ENCODE results near the gene ARFGEF2. TPM values are rescaled to one million over a fixed set of nuclear protein-coding genes. Genes with fewer than 3 reads are reported as not detected.
"Not testable (repeated sequence)": the region's sequence is repeated elsewhere in the genome, so short reads cannot be mapped to it uniquely, and the experiment has no call there.

Gene ARFGEF2
- total RNA-seq, 1 donor from 2014 or later, result 83.8 TPM

DNA sequence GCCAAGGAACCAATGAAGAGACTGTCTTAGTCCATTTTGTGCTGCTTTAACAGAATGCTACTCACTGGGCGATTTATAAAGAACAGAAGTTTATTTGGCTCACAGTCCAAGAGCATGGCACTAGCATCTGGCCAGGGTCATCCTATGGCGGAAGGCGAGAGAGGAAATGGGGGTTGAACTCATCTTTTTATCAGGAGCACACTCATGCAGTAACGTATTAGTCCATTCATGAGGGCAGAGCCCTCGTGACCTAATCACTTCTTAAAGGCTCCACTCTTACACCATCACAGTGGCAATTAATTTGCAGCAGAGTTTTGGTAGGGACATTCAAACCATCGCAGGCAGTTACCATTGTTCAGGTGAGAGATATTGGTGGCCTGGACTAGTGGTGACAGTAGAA lies 8.5 kb downstream of the ARFGEF2 start:
- DNase-seq, result no peak

DNA sequence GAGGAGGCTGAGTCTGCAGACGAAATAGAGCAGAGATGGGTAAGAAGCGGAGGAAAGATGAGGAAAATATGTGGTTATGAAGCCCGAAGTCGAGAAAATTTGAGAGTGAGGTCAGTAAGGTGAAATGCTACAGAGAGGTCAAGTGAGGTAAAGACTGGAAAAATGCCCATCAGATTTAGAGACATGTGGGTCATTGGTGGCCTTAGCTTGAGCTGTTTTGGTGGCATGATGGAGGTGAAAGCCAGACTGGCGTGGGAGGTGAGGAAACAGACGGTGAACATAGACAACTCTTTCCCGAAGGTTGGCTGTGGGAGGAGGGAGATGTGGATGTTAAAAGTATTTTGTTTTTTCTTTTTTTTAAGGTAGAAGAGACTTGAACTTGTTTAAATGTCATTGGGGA lies 9.4 kb downstream of the ARFGEF2 start:
- no peak for DNase-seq

DNA sequence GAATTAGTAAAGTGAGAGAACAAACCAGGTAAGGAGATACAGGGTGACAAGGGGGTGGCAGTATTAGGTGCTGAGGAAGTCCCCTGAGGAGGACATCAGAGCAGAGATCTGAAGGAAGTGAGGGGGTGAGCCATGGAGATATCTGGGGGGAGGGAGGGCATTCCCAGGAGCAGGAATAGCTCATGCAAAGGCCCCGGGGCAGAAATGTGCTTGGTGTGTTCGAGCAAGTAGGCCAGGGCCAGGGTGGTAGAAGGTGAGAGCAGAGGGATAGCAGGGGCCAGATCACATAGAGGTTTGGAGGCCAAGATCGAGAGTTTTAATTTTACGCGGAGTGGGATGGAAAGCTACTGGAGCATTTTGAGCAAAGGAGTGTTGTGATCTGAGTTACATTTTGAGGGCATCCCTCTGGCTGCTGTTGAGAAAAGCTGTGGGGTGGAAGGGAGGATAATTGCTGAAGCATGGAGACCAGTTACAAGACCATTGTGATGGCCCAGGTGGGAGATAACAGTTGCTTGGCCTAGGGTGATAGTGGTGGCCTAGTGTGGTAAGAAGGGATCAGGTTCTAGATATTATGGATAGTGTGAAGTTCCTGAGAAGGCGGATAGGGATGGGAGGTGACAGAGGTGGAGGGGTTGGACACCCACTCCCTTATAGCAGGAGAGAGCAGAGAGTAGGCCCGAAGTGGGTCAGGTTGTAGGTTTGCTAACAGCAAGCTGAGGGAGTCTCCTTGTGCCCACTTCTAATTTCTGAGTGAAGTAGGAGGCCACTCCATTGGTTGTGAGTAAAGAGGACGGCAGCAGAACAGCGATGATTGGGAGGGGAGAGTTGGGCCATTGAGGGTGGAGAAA lies 10.2 kb downstream of the ARFGEF2 start:
- no peak for DNase-seq

DNA sequence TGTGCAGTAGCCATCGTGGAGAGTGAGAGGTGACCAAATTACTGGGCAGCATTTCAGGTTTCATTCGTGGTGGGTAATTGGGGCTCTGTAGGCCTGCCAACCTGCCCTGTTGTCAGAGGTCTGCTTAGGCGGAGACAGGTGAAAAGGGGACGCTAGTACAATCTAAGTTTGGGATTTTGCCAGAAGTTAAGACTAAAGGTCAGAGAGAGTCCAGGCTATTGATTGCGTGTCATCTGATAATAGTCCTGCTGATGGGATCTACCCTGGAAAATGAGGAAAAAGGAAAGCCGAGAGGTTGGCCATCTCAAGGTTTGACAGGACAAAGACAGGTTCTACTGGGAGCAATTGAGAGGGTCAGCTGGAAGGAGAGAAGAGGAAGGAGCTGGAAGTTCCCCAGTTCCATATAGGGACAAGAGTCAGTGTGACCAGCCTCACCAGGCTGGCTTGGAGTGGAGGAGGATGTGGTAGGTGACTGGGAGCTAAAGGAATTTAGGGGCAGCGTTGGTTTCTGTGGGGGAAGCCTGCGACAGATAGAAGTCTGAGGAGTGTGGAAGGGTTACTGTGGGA lies 10.9 kb downstream of the ARFGEF2 start:
- DNase-seq, result no peak

DNA sequence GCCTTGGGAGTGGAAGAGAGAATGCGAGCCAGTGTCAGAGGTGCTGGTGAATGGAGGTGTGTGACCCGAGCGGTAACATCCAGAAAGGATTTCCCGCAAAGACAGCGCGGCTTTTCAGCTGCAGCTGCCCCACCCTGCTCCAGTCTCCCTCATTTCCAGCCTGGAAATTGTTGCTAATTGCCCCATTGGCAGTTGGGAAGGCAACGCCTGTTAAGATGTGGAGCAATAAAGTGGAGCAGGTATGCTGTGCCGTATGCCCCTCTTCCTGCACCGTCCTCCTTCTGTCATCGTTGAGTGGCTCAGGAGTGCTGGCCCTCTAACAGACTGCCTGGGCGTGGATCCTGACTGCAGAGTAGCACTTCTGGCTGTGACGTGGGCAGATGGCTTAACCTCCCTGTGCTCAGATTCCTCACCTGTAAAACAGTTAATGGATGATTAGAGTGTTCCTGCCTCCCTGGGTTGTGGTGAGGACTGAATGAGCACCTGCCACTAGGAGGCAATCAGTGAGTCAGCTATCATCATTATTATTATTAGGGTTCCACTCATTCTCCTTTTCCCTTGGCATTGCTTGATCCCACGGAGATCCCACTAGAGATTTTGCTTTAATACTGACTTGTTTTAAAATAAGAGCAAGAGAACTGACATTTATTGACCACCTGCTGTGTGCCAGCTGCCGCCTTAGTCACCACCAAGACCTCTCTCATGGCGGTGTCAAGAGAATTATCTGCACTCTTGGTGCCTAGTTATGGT lies 11.7 kb downstream of the ARFGEF2 start:
- DNase-seq, result no peak

DNA sequence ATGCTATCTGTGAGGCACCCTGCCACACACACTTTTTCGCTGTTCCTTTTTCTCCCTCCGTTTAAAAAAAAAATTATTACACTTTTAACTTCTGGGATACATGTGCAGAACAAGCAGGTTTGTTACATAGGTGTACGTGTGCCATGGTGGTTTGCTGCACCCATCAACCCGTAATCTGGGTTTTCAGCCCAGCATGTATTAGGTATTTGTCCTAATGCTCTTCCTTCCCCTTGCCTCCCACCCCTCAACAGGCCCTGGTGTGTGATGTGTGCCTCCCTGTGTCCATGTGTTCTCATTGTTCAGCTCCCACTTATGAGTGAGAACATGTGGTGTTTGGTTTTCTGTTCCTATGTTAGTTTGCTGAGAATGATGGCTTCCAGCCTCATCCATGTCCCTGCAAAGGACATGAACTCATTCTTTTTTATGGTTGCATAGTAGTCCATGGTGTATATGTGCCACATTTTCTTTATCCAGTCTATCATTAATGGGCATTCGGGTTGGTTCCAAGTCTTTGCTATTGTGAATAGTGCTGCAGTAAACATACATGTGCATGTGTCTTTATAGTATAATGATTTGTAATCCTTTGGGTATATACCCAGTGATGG lies 12.9 kb downstream of the ARFGEF2 start:
- not testable (repeated sequence) for DNase-seq

DNA sequence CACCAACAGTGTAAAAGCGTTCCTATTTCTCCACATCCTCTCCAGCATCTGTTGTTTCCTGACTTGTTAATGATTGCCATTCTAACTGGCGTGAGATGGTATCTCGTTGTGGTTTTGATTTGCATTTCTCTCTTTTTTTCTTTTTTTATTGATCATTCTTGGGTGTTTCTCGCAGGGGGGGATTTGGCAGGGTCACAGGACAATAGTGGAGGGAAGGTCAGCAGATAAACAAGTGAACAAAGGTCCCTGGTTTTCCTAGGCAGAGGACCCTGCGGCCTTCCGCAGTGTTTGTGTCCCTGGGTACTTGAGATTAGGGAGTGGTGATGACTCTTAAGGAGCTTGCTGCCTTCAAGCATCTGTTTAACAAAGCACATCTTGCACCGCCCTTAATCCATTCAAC lies 13.5 kb downstream of the ARFGEF2 start:
- not testable (repeated sequence) for DNase-seq

DNA sequence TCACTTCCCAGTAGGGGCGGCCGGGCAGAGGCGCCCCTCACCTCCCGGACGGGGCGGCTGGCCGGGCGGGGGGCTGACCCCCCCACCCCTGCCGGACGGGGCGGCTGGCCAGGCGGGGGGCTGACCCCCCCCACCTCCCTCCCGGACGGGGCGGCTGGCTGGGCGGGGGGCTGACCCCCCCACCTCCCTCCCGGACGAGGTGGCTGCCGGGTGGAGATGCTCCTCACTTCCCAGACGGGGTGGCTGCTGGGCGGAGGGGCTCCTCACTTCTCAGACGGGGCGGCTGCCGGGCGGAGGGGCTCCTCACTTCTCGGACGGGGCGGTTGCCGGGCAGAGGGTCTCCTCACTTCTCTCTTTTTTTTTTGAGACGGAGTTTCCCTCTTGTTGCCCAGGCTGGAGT lies 14.7 kb downstream of the ARFGEF2 start:
- DNase-seq, result not testable (repeated sequence)

DNA sequence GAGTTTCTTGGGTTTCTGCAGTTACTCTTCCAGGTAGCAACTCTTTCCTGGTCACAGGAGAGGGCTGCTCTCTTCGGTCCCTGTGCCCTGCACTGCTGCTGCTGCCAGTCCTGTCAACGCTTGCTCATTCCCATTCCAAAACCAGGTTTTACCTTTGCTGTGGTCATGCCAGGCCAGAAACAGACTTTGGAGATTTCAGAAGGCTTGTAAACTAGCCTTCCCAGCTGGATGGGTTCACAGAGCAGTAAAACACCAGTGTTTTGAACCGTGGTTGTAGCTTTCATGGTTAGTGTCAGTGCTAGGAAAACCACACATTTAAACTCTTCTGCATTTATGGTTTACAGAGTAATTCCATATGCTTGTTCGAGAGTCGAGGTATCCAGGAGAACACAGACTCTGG lies 16.2 kb downstream of the ARFGEF2 start:
- no peak for DNase-seq

DNA sequence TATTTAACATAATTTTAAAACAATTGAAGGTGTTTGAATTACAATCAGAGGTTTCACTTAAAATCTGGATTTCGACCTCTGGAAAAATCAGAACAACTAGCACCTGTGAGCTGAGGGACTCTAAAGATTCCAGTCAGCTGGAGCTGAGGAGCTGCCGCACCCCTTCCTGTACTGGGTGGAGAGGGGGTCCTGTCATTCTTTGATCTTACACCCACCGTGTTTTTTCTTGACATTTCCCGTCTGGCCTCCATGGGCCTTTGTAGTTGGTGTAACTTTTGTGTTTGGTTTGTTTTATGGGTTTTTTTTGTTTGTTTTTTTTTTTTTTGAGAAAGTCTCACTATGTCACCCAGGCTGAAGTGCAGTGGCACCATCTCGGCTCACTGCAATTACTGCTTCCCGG lies 17.2 kb downstream of the ARFGEF2 start:
- no peak for DNase-seq

DNA sequence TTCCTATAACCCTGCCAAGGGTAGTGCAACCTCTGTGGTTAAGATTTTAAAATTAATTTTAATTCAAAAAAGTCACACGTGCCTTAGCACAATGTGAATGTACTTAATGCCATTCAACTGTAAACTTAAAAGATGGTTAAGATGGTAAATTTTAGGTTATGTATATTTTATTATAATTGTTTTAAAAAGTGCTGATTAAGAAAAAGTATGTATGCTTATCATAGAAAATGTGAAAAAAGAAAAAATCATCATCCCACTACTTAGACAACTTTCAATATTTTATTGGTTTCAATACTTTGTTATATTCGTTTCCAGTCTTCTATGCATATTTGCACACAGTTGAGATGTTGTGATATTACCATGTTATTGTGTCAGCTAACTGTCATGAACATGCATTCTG lies 18.7 kb downstream of the ARFGEF2 start:
- no peak for DNase-seq

DNA sequence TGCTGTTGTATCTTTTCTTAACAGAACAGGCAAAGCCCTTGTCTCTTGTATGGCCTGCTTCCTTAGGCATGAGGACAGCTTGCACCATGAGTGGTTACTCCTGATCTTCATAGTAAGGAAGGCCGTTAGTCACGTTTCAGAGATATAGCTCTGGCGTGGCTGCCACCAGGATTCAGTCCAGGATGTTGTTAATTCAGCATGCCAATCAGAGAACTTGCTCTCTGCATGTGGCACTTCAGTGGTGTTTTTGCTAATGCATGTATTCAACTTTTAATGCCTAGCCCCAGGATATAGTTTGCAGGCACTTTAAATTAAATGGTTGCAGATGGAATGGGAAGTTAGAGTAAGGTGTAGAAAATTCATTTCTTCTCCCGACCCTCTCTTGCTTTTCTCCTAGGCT lies 20.0 kb downstream of the ARFGEF2 start:
- DNase-seq, result no peak

DNA sequence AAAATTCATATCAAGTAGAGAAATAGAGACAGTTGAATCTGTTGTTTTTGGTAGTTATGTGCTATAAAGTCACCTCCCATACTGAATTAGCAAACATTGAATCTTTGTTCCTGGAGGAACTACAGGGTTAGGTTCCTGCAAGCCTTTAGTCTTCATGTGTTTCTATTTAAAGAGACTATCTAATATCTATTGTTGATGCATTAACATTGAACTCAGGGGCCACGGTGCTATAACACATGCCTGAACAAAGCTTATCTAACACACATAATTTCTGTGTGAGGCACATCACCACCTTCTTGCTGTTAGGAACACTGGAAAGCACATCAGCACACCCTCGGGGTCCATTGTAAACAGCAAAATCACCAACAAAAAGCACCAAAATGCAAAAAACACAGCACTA lies 21.2 kb downstream of the ARFGEF2 start:
- no peak for DNase-seq

DNA sequence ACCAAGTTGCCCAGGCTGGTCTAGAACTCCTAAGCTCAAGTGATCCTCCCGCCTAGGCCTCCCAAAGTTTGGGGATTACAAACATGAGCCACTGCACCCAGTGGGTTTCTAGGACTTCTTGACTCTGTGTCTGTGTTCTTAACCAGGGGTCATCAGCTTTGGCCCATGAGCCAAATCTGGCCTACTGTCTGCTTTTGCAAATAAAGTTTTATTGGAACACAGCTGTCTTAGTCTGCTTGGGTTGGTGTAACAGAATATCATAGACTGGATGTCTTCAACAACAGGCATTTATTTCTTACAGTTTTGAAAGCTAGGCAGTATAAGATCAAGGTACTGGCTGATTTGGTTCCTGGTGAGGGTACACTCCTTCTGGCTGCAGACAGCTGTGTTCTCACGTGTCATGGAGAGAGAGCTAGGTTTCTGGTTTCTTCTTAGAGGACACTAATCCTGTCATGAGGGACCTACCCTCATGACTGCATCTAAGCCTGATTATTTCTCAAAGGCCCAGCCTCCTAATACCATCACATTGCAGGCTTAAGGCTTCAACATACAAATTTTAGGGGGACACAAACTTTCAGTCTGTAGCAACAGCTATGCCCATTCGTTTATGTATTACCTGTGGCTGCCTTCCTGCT lies 23.3 kb downstream of the ARFGEF2 start:
- DNase-seq, result no peak

DNA sequence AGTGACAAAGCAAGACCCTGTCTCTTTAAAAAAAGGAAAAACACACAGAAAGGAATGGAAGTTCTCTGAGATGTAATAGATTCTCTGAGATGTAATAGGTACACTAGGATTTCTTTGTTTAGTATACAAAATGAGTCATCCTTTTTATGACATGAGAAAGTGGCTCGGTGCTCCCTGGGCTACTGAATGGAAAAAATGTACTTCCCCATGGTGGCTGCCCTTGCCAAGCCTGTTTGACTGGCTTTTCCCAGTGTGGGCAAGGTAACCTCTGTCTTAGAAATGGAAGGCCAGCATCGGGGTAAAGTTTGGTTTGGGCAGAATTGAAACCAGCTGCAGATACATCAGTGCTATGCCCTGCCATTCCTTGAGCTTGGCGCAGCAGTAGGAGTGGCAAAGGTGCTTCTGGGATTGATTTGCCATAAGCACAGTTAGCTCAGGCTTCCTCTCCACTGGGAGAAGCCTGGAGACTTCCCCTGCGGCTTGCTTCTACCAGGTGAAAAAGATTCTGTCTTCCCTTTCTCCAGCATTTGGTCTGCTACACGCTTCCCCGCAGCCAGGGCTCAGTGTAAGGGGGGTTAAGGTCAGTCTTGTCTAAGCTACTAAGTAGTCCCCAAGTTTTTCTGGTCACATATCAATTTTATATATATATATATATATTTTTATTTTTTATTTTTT lies 24.5 kb downstream of the ARFGEF2 start:
- DNase-seq, result no peak

DNA sequence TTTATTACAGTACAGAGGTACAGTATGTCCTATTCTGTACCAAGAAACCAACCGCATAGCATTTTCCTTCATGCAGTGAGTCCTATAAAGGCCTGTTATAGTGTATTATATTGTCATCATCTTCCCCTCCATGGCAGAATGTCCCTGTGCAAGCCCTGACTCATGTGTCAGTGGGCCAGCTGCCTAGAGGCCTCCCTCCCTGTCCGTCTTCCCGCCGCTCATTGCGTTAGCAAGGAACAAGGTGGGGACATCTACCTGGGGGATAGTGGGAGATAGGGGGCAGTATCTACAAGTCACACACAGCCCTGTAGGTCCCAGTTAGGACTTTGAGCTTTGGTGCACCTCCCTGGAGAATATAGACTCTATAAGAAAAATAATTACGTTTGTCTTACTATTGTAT lies 27.1 kb downstream of the ARFGEF2 start:
- DNase-seq, result no peak

DNA sequence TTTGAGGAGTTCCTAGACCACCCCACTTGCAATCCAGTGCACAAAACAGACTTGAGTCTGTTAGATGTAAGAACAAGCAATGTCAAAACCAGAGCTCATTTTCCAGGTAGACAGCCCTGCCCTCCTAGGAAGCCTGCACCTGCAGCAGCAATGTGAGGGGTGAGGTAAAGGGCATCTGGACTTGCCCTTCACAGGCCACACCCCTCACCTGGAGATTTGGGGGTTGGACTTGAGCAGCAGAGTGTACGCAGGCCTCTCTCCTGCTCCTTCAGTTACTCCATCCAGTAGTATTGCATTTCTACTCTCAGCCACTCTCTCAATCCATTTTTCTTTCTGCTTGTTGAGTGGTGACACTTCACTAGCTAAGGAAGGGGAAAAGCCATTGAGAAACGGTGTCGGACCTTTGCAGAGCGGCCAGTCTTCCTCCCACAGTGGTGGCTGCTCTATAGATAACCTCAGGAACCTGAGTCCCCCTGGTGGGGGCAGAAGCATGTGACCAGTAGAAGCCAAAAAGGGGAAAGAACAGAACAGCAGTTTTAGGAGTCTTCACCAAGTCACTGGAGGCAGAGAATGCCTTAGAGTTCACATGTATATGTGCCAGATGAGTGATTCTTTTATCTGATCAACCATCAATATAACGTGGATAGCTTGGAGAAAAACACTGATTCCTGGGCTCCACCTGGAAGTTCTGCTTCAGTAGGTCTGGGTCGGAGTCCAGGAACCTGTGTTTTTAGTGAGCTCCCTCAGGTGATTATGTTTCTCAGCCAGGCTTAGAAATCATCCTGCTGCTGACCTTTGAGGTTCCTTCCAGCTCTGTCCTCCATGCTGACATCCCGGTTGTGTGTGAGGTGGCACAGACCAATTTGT lies 28.0 kb downstream of the ARFGEF2 start:
- DNase-seq, result no peak

DNA sequence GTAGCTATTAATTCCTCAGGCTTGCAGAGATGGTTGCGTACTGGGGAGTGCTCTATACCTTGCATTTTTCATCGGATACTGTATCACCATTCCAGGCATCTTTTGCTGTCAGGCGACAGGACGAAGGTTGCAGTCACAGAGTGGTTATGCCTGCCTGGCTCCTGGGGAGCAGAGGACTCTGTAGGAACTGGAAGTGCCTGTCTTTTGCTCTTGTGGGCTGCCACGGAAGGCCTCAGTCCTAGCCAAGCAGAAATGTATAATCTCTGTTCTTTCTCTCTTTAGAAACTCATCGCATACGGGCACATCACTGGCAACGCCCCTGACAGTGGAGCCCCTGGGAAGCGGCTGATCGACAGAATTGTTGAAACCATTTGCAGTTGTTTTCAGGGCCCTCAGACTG lies 29.5 kb downstream of the ARFGEF2 start:
- DNase-seq, result no peak

DNA sequence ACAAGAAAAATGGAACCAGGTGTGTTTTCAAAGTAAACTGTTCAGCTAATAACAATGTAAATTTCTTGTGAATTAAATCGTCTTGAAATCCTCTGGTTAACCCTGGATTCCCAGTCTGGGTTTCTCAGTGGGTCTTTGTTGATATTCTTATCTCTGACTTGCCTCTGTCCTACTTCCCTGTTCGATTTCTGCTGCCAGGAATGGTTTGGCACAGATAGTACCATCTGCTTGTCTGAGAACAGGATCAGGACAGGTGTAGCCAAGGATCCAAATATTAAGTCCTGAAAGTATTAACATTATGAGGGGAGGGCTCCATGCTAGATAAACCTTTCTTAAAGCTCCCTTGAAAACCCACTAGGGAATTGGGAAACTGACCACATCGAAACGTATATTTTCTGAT lies 30.1 kb downstream of the ARFGEF2 start:
- DNase-seq, result no peak

DNA sequence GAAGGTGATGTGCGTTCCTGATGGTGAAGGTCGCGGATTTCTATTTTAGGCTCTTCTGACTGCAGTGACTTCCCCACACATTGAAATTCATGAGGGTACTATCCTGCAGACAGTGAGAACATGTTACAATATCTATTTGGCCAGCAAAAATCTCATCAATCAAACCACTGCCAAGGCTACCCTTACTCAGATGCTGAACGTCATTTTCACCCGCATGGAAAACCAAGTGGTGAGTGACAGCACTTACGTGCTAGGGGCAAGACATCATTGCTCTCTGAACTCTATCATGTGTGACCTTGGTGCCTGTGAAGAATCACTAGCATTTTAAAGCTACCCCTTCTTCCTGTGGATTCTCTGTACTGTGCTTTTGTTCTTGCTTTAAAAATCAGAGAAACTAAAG lies 31.1 kb downstream of the ARFGEF2 start:
- DNase-seq, result no peak

DNA sequence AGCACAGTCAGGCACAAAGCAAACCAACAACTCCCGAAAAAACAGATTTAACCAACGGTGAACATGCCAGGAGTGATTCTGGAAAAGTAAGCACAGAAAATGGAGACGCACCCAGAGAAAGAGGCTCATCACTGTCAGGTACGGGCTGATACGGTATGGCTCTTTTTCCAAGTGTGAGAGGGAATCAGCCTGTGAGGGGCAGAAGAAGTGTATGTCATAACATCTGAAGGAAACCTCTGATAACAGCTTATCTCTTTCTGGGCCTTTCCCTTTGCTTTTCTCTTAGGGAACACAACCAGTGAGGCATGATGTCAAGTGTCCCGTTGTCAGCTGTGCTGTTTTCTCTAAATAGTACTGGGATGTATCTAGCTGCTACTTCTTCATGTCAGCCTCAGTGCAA lies 32.1 kb downstream of the ARFGEF2 start:
- DNase-seq, result no peak
